ENCODE measurements around the gene PLK2. TPM values are rescaled to one million over a fixed set of nuclear protein-coding genes. Genes with fewer than 3 reads are reported as not detected.

The PLK2 gene
- total RNA-seq, 1 donor, result 400 TPM

- H3K4me3 ChIP-seq (ENCODE audit: low read depth, low read length), result no peak overlapping the region
- DNase-seq (ENCODE audit: low read depth), result no peak
- no peak for TF ChIP-seq CTCF (IDR thresholded peaks at IDR 0.05; ENCODE audit: insufficient read depth, low read length)
These were observed 22.6 kb upstream of the PLK2 start for GRCh38 chr5:58482536-58482935.

- no peak overlapping the region for H3K4me3 ChIP-seq (ENCODE audit: low read depth, low read length)
- no peak for DNase-seq (ENCODE audit: low read depth)
- no peak for TF ChIP-seq CTCF (IDR thresholded peaks at IDR 0.05; ENCODE audit: insufficient read depth, low read length)
These were observed 21.9 kb upstream of the PLK2 start for GRCh38 chr5:58481828-58482227.

- H3K4me3 ChIP-seq (ENCODE audit: low read depth, low read length), result no peak overlapping the region
- DNase-seq (ENCODE audit: low read depth), result no peak
- TF ChIP-seq CTCF (IDR thresholded peaks at IDR 0.05; ENCODE audit: insufficient read depth, low read length), result no peak
These were observed 21.3 kb upstream of the PLK2 start for GRCh38 chr5:58481066-58481676.

GRCh38 chr5:58477760-58478376 lies 18.0 kb upstream of the PLK2 start:
- H3K4me3 ChIP-seq (ENCODE audit: low read depth, low read length), result no peak overlapping the region
- no peak for DNase-seq (ENCODE audit: low read depth)
- TF ChIP-seq CTCF (IDR thresholded peaks at IDR 0.05; ENCODE audit: insufficient read depth, low read length), result no peak

- no peak overlapping the region for H3K4me3 ChIP-seq (ENCODE audit: low read depth, low read length)
- DNase-seq (ENCODE audit: low read depth), result no peak
- no peak for TF ChIP-seq CTCF (IDR thresholded peaks at IDR 0.05; ENCODE audit: insufficient read depth, low read length)
These were observed 15.5 kb upstream of the PLK2 start for GRCh38 chr5:58475404-58475803.

GRCh38 chr5:58469896-58470295 lies 10.0 kb upstream of the PLK2 start:
- TF ChIP-seq CTCF (IDR thresholded peaks at IDR 0.05; ENCODE audit: insufficient read depth, low read length), result no peak
- DNase-seq (ENCODE audit: low read depth), result no peak

GRCh38 chr5:58466939-58467338 lies 7.1 kb upstream of the PLK2 start:
- no peak for TF ChIP-seq CTCF (IDR thresholded peaks at IDR 0.05; ENCODE audit: insufficient read depth, low read length)
- DNase-seq (ENCODE audit: low read depth), result no peak
- H3K4me3 ChIP-seq (ENCODE audit: low read depth, low read length), result no peak overlapping the region

More at GRCh38 chr5:58469896-58470295, 10.0 kb upstream of the PLK2 start:
- H3K4me3 ChIP-seq (ENCODE audit: low read depth, low read length), result no peak overlapping the region
